ENCODE measurements around the gene NAV2.

The NAV2 gene

DNA sequence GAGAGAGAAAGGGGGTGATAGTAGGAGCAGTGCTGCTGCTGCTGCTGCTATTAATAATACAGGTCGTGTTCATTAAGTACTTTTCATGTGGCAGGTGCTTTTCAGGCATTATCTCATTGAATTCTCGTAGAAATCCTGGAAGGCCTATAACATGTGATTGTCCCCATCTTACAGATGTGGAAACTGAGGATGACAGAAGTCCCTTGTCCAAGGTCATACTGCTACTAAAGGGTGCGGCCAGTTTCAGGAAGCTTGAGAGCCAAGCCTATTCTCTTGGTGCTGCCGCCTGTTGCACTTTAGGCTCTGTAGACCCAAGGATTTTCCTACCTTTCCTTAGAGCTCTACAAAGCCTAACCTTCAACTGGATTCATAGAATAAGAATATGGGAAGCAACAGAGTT lies 254.3 kb downstream of the NAV2 start:
- H3K4me2 ChIP-seq (ENCODE audit: insufficient read depth, low read length) = no peak overlapping the region
- H4K20me1 ChIP-seq (ENCODE audit: insufficient read depth, low read length) = no peaks in the 10 kb centered on the region
- H3K4me1 ChIP-seq (ENCODE audit: insufficient read depth, low read length) = no peaks in the 10 kb centered on the region
- no peak overlapping the region for H3K9ac ChIP-seq (ENCODE audit: low read depth, low read length)
- TF ChIP-seq, protein P1, sequence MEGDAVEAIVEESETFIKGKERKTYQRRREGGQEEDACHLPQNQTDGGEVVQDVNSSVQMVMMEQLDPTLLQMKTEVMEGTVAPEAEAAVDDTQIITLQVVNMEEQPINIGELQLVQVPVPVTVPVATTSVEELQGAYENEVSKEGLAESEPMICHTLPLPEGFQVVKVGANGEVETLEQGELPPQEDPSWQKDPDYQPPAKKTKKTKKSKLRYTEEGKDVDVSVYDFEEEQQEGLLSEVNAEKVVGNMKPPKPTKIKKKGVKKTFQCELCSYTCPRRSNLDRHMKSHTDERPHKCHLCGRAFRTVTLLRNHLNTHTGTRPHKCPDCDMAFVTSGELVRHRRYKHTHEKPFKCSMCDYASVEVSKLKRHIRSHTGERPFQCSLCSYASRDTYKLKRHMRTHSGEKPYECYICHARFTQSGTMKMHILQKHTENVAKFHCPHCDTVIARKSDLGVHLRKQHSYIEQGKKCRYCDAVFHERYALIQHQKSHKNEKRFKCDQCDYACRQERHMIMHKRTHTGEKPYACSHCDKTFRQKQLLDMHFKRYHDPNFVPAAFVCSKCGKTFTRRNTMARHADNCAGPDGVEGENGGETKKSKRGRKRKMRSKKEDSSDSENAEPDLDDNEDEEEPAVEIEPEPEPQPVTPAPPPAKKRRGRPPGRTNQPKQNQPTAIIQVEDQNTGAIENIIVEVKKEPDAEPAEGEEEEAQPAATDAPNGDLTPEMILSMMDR (IDR thresholded peaks at IDR 0.05; ENCODE audit: borderline replicate concordance, extremely low read depth, low read length, poor library complexity, severe bottlenecking) = no peak
- no peak for TF ChIP-seq EZH2 (IDR thresholded peaks at IDR 0.05; ENCODE audit: borderline replicate concordance, low read depth, low read length, severe bottlenecking)
- no peak overlapping the region for H3K27ac ChIP-seq (ENCODE audit: low read length)
- H3K79me2 ChIP-seq (ENCODE audit: insufficient read depth, low read length) = no peaks in the 10 kb centered on the region
- no peaks in the 10 kb centered on the region for H3K27me3 ChIP-seq (ENCODE audit: insufficient read depth, low read length, poor library complexity)
- no peak for DNase-seq
- H3K9me3 ChIP-seq (ENCODE audit: insufficient read depth, low read length, severe bottlenecking) = no peaks in the 10 kb centered on the region
- no peak overlapping the region for H2AFZ ChIP-seq (ENCODE audit: low read depth, low read length)
- no peaks in the 10 kb centered on the region for H3K36me3 ChIP-seq (ENCODE audit: insufficient read depth, low read length)
- no peak overlapping the region for H3K4me3 ChIP-seq (ENCODE audit: low read depth in 1 of 2, low read length in 2 of 2)
- ATAC-seq (ENCODE audit: insufficient read depth, low read depth) = no peak

DNA sequence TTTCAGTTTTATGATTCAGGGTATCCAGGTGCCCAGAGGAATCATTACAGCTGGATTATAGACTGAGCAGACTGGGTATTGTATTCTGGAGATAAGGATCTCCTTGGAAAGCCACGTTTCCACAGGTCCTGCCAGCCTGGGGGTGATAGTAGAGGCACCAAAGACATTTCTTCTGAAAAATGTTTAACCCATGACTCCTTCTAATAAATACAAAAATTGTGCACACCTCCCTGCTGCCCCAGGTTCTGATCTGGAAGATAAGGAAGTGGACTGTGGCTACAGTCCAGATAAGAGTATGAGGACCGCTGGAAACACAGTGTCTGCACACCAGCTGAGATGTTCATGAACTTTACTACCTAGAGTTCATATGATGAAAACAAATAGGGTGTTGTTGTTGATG lies 255.2 kb downstream of the NAV2 start:
- Histone ChIP-seq H3K27ac (ENCODE audit: low read length) (no peak overlapping the region), H3K4me2 (ENCODE audit: insufficient read depth, low read length) (no peak overlapping the region), H2AFZ (ENCODE audit: low read depth, low read length) (no peak overlapping the region), H3K4me1 (ENCODE audit: insufficient read depth, low read length) (no peaks in the 10 kb centered on the region), H3K79me2 (ENCODE audit: insufficient read depth, low read length) (no peaks in the 10 kb centered on the region), H3K4me3 (ENCODE audit: low read depth in 1 of 2, low read length in 2 of 2) (no peak overlapping the region), H3K9me3 (ENCODE audit: insufficient read depth, low read length, severe bottlenecking) (no peaks in the 10 kb centered on the region), H3K9ac (ENCODE audit: low read depth, low read length) (no peak overlapping the region), H3K27me3 (ENCODE audit: insufficient read depth, low read length, poor library complexity) (no peaks in the 10 kb centered on the region), H4K20me1 (ENCODE audit: insufficient read depth, low read length) (no peaks in the 10 kb centered on the region), H3K36me3 (ENCODE audit: insufficient read depth, low read length) (no peaks in the 10 kb centered on the region)
- ATAC-seq (ENCODE audit: insufficient read depth, low read depth) (no peak), DNase-seq (no peak)
- TF ChIP-seq, protein P1 (IDR thresholded peaks at IDR 0.05; ENCODE audit: borderline replicate concordance, extremely low read depth, low read length, poor library complexity, severe bottlenecking) = no peak
- no peak for TF ChIP-seq EZH2 (IDR thresholded peaks at IDR 0.05; ENCODE audit: borderline replicate concordance, low read depth, low read length, severe bottlenecking)

DNA sequence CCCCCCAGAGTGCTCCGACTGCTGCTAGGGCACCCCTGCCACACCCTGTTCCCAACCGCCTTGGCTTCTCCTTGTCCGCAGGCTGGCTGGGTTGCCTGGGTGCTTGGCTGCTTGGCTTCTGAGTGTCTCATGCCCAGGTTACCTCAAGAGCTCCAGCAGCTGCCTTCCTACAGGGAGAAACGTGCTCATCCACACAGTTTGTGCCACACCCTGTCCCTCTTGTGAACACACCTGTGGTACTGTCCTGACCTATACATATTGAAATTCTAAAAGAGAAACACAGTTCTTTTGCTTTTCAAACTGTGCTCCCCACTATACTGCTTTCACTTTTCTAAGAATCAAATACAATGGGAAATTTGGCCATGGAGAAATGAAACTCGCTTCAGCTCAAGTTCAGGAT lies 256.2 kb downstream of the NAV2 start:
- H3K9ac ChIP-seq (ENCODE audit: low read depth, low read length) = no peak overlapping the region

More for the DNA sequence above, 256.2 kb downstream of the NAV2 start:
- DNase-seq (no peak), ATAC-seq (ENCODE audit: insufficient read depth, low read depth) (no peak)
- Histone ChIP-seq H3K79me2 (ENCODE audit: insufficient read depth, low read length) (no peaks in the 10 kb centered on the region), H3K36me3 (ENCODE audit: insufficient read depth, low read length) (no peaks in the 10 kb centered on the region), H3K27ac (ENCODE audit: low read length) (no peak overlapping the region), H3K9me3 (ENCODE audit: insufficient read depth, low read length, severe bottlenecking) (no peaks in the 10 kb centered on the region), H4K20me1 (ENCODE audit: insufficient read depth, low read length) (no peaks in the 10 kb centered on the region), H3K4me3 (ENCODE audit: low read depth in 1 of 2, low read length in 2 of 2) (no peak overlapping the region), H3K27me3 (ENCODE audit: insufficient read depth, low read length, poor library complexity) (no peaks in the 10 kb centered on the region), H2AFZ (ENCODE audit: low read depth, low read length) (no peak overlapping the region), H3K4me2 (ENCODE audit: insufficient read depth, low read length) (no peak overlapping the region), H3K4me1 (ENCODE audit: insufficient read depth, low read length) (no peaks in the 10 kb centered on the region)
- TF ChIP-seq EZH2 (IDR thresholded peaks at IDR 0.05; ENCODE audit: borderline replicate concordance, low read depth, low read length, severe bottlenecking) = no peak
- TF ChIP-seq, protein P1 (IDR thresholded peaks at IDR 0.05; ENCODE audit: borderline replicate concordance, extremely low read depth, low read length, poor library complexity, severe bottlenecking) = no peak

All from DND-41 (cell line).